Astrocyte of the spinal cord (primary cell): ENCODE results near the gene SSX2IP.
"Not testable (repeated sequence)": the region's sequence is repeated elsewhere in the genome, so short reads cannot be mapped to it uniquely, and the experiment has no call there.

Experiments used
- DNase-seq: peaks from one replicate; pipeline ENCODE4 v3.0.0; 2011; ENCODE audit warnings: low read depth, low spot score
- H3K4me3 ChIP-seq: 2 replicates; pipeline ENCODE4 v1.5.1; 2011; ENCODE audit warnings: low read depth, mild to moderate bottlenecking, low read length, moderate library complexity
- CTCF ChIP-seq: IDR thresholded peaks from 2 replicates; pipeline ENCODE4 v1.5.1; 2012; ENCODE audit warnings: low read depth, mild to moderate bottlenecking, low read length, inconsistent platforms
- in situ Hi-C: cut with HindIII; loops from 2 replicates; pipeline ENCODE4 v1.10.0; 2017; ENCODE audit warnings: low sequenced_read_pairs

Gene SSX2IP

GRCh38 chr1:84603941-84604830 lies 86.1 kb downstream of the SSX2IP start:
- TF ChIP-seq CTCF: peak; percentile 46
- no peak overlapping the region for H3K4me3 ChIP-seq
- peak; percentile 83 for DNase-seq
- in situ Hi-C loops: no loop called here

GRCh38 chr1:84603223-84603622 lies 87.0 kb downstream of the SSX2IP start:
- no peak overlapping the region for H3K4me3 ChIP-seq
- TF ChIP-seq CTCF: no peak
- DNase-seq: peak; percentile 54
- in situ Hi-C loops: no loop called here

GRCh38 chr1:84600796-84601195 lies 89.5 kb downstream of the SSX2IP start:
- in situ Hi-C loops: no loop called here
- no peak for DNase-seq
- TF ChIP-seq CTCF: no peak
- H3K4me3 ChIP-seq: no peak overlapping the region

GRCh38 chr1:84598846-84599741 lies 91.2 kb downstream of the SSX2IP start:
- DNase-seq: peak; percentile 94
- TF ChIP-seq CTCF: no peak
- no peak overlapping the region for H3K4me3 ChIP-seq
- in situ Hi-C loops: no loop called here

GRCh38 chr1:84598418-84598817 lies 91.8 kb downstream of the SSX2IP start:
- H3K4me3 ChIP-seq: no peak overlapping the region
- in situ Hi-C loops: no loop called here
- DNase-seq: peak; percentile 78
- no peak for TF ChIP-seq CTCF

- DNase-seq: no peak
- TF ChIP-seq CTCF: no peak
- no peak overlapping the region for H3K4me3 ChIP-seq
- in situ Hi-C loops: no loop called here
These were observed 93.2 kb downstream of the SSX2IP start for GRCh38 chr1:84597011-84597410.

GRCh38 chr1:84594959-84595358 lies 95.3 kb downstream of the SSX2IP start:
- in situ Hi-C loops, H3K4me3 ChIP-seq, DNase-seq: not testable (repeated sequence)
